Thyroid gland (tissue), 4 donors: ENCODE results near the gene PELI2.

Experiments used
- POLR2A ChIP-seq, 2 donors: fragments of 450-650 bp; IDR thresholded peaks; one replicate each; pipeline ENCODE4 v1.6.1; 2017; ENCODE audit warnings: antibody characterized with exemption in 2 of 2, mild to moderate bottlenecking in 2 of 2, moderate library complexity in 1 of 2
- TF ChIP-seq, protein P1 (sequence below), 6 experiments: fragments of 200-600 bp in 3 of 6; fragments of 450-650 bp in 3 of 6; sonication (generic) in 3 of 6; IDR thresholded peaks; one replicate each; pipeline ENCODE4 v1.5.1; 2016 to 2019; ENCODE audit warnings: antibody characterized with exemption in 6 of 6, mild to moderate bottlenecking in 2 of 6, inconsistent platforms in 1 of 6, moderate library complexity in 1 of 6

DNA sequence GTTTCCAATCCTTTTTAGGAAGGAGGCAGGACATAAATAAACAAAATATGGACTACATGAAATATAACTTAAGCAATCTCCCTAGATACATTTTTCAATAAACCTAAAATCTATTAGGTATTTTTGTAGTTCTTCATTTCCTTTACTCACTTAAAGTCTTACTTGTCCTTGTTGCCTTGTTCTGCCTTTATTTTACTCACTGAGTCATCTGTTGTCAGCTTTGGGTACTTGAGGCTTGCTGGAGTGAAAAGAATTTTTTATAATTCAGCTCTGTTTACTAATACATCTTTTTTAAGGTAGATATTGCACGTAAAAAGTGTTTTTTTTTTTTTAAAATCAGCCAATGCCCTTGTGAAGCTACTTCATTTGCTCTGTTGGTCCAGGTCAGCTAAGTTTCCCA is 216.2 kb downstream of the PELI2 start:
- TF ChIP-seq, protein P1, sequence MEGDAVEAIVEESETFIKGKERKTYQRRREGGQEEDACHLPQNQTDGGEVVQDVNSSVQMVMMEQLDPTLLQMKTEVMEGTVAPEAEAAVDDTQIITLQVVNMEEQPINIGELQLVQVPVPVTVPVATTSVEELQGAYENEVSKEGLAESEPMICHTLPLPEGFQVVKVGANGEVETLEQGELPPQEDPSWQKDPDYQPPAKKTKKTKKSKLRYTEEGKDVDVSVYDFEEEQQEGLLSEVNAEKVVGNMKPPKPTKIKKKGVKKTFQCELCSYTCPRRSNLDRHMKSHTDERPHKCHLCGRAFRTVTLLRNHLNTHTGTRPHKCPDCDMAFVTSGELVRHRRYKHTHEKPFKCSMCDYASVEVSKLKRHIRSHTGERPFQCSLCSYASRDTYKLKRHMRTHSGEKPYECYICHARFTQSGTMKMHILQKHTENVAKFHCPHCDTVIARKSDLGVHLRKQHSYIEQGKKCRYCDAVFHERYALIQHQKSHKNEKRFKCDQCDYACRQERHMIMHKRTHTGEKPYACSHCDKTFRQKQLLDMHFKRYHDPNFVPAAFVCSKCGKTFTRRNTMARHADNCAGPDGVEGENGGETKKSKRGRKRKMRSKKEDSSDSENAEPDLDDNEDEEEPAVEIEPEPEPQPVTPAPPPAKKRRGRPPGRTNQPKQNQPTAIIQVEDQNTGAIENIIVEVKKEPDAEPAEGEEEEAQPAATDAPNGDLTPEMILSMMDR (IDR thresholded peaks at IDR 0.05) = no peak
- TF ChIP-seq POLR2A (IDR thresholded peaks at IDR 0.05) = no peak
